NCI-H748 treated with DMSO at 0.1 percent for 48 hours (cell line): ENCODE data around the gene GASK1A.
"Not testable (repeated sequence)": the region's sequence is repeated elsewhere in the genome, so short reads cannot be mapped to it uniquely, and the experiment has no call there.

ENCODE experiments used
- DNase-seq: peaks from one replicate; lab custom pipeline; 2025; lab: John Stamatoyannopoulos, UW

The GASK1A gene

DNA sequence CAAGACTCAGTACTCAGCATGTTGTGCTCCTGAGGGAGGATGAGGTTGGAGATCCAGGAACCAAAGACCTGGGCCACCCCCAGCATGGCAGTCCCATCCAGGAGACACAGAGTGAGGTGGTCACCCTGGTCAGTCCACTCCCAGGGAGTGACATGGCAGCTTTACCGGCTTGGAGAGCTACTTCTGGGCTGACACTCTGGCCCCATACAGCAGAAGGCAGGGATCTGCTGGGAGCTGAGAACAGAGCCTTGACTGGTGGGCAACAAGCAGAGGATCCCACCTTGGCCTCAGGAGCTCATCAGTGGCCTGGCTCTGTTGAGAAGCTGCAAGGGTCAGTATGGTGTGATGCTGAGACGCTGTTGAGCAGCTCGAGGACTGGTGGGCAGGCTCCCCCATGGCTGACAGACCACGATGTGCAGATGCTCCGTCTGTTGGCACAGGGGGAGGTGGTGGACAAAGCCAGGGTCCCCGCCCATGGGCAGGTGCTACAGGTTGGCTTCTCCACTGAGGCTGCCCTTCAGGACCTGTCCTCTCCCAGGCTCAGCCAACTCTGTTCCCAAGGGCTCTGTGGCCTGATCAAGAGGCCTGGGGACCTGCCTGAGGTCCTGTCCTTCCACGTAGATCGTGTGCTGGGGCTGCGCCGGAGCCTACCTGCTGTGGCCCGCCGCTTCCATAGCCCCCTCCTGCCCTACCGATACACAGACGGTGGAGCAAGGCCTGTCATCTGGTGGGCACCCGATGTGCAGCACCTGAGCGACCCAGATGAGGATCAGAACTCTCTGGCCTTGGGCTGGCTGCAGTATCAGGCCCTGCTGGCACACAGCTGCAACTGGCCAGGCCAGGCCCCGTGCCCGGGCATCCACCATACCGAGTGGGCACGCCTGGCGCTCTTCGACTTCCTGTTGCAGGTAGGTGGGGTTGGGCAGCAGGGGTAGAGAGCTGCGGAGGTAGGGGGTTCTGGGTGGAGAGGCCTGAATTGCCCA lies 53.8 kb downstream of the GASK1A start:
- DNase-seq, result no peak

DNA sequence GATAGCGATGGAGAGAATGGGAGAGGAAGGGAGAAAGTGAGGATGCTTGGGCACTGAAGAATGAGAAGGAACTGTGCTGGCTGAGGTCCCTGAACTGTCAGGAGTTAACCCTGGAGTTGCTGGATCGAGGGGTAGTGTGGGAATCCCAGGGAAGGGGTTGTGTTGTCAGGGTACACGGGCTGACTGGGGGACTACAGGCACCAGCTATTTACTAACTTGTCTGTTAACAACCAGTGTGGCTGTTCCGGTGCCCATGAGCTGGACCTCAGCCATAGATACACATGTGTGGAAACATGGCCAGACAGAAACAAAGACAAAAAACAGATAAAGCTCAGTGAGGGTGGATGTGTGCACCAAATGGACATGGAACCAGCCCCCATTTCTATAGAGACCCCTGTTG lies 55.1 kb downstream of the GASK1A start:
- no peak for DNase-seq

DNA sequence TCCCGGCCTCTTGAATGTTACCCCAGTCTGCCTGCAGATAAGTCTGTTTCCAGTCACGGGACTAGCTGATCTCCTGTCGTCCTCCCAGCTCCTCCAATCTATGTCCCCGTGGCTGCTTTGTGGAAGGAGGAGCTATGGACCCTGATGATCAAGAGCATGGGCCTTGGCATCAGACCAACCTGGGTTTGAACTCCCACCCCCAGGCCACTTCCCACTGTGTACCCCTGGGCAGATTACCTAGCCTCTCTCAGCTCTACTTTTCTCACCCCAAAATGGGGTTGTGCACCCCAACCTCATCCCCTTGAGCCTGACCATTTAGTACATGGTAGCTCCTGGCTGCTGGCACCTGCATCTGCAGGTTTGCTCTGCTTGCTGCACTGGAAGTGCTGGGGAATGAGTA lies 55.8 kb downstream of the GASK1A start:
- no peak for DNase-seq

DNA sequence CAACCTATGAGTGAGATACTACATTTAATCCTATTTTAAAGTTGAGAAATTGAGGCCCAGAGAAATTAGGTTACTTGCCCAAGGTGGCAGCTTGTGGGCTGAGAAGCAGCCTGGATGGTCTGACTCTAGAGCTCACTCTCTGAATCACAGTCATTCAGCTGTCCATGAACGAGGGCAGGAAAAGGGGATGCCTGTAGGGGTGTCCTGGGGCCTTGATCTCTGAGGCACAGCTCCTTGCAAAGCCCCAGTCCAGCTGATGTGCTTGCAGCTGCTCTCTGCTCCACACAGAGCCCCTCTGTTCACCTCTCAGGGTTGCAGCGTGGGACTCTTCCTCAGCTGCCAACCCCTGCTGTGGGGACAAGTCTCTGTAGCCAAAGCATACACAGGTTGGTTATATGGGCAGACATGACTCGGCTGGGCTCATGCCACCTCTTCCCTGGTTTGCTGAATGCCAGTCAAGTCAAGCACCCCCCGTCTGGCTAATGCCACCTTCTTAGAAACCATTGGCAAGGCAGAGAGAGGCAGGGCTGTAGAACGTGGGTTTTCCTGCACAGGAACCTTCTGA lies 56.8 kb downstream of the GASK1A start:
- DNase-seq, result no peak

DNA sequence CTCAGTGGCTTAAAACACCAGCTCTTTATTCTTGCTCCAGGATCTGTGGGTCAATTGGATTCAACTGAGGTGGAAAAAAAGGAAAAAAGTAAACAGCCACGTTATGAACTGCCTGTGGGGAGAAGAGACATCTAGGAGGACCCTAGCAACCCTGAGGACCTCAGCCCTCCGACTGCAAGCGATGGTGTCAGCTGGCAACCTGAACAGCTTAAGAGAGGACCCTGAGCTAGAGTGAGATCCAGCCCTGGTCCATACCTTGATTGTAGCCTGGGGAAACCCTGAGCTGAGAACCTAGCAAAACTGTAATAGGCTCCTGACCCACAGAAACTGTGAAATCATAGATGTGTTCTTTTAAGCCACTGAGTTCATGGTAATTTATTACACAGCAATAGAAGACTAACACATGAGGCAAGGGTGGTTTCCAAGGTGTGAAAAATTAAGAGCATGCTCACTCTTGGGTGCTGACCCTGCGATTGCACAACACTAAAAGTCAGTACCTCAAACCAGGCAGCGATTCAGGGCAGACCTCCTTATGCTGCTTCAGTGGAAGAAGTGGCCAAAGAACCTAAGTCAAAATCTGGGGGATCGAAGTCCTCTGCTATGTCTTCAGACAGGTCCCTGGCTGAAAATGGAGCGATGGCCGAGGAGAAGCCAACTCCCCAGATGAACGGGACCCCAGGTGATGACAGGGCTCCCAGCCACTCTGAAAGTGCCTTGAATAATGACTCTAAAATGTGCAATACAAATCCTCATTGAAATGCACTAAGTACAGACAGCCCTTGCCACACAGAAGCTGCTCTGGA lies 57.7 kb downstream of the GASK1A start:
- no peak for DNase-seq

DNA sequence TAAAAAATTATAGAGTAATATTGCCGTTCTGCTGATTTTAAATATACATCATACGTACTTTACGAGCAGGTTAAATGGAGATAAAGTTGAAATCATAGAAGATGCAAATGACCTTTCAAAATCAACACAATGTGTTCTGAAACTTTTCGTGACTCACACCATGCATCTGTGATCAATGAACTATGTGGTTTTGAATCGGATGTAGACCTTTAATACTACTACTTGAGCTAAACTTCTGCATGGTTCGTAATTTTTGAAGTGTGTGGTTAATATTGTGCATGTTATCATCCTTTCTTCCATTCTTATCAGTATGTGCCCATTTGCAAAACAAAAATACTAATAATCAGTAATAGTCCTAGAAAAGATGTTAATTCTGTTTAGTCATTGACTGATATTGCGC lies 58.9 kb downstream of the GASK1A start:
- no peak for DNase-seq

DNA sequence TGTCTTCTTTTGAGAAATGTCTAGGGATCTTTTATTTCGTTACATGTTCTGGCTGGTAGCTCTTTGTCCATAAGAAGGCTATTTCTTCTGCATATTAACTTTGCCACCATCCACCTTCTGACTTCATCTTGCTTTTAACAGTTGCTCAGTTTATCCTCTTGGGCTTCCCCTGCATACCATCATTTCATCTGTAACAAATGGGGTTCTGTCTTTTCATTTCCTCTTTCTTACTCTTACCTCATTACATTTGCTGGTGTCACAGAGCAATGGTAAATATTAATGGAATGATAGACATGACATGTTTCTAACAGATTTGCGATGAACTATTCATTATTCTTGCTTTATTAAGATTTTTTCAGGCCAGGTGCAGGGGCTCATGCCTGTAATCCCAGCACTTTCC lies 62.4 kb downstream of the GASK1A start:
- no peak for DNase-seq

DNA sequence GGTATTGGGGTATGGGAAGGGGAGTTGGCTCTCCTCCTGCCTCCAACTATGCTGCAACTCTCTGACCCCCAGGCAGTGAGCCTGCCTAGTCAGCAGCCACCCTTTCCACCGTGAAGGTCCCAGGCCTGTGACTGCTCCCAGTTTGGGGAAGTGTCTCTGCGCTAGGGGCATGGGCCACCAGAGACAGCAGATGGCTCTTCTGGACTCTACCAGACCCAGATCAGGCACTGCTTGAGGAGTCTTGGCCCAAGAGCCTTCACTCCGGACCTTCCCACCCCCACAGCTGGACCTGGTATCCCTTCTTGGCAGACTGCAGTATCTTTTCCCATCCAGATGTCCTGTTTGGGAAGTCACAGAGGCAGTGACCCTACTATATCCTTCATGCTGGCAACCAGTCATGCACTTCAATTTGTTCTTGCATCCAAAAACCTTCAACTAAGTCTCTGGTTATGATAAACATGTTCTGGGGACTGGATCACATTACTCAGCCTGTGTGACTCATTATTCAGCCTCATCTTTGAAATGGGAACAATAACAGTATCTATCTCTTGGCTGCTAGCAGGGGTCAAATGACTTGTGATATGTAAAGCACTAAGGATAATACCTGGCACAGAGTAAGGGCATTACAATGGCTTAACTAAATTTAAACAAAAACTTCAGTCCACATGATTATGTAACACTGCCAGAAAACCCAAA lies 64.1 kb downstream of the GASK1A start:
- no peak for DNase-seq

DNA sequence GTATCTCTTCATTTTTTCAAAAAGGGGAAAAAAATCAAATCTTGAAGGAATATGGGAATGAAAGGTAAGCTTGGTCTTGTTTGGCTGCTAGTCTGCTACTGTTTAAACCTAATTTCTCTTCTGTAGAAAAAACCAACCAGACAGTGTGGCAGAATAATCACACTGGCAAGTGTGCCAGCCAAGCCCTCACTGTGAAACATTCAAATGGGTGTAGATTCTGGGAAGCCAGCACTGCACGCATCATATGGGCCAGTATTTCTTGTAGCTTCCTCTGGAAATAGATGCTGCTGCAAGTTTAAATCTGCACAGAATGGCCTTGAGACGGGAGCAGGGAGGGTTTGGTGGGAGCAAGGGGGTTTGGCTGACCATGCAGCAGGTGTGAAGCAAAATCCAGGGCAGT lies 64.7 kb downstream of the GASK1A start:
- no peak for DNase-seq

DNA sequence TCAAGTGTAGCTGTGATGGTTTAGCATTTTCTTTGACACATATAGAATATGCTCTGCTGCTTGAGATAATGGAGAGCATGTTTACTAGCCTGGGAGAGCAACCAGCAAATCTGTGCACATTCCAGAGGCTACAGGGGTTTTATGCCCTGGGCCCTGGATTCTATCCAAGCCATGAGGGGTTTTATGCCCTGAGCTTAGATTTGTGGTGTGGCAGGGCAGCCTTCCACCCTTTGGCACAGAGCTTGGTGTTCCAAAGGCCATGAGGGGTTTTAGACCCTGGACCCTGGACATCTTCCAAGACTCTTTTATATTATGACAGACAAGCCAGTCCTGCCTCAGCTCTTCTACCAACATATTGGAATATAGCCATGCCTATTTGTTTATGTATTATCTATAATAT lies 66.0 kb downstream of the GASK1A start:
- DNase-seq, result not testable (repeated sequence)

DNA sequence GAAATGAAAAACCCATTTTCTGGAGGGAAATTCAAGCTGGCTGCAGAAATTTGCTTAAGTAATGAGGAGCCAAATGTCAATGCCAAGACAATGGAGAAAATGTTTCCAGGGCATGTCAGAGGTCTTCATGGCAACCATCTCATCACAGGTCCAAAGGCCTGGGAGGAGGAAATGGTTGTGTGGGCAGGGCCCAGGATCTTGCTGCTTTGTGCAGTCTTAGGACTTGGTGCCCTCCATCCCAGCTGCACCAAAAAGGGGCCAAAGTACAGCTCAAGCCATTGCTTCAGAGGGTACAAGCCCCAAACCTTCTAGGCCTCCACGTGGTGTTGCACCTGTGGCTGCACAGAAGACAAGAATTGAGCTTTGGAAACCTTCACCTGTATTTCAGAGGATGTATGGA lies 67.5 kb downstream of the GASK1A start:
- DNase-seq, result no peak

DNA sequence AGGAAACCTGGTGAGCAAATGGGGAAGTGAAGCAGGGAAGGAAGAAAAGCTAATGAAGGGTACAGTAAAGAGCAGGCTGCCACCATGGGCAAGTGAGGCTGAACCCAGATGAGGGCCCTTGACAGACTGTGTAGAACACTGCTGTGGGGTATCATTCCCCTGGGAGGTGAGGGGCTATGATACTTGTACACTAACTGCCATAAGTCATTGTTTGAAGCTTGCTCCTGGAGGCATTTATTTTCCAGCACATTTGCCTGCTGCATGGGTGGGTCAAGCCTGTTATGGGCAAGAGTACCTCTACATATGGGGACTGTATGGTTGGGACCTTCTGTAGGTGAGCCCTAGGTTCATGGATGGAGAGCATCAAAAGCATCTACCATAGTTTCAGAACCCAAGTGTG lies 69.4 kb downstream of the GASK1A start:
- no peak for DNase-seq

DNA sequence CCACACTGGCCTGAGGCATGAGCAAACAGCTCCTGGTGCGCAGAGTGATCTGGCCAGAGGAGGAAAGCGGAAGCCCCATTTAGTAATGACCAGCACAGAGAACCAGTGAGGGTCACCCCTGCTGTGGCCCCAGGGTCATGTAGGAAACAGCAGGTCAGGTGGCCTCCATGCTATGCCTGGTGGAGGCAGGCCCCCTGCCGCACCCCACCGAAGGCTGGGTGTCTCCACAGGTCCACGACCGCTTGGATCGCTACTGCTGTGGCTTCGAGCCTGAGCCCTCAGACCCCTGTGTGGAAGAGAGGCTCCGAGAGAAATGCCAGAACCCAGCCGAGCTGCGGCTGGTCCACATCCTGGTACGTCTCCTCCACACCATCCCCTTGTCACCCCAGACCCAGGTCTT lies 74.2 kb downstream of the GASK1A start:
- no peak for DNase-seq

DNA sequence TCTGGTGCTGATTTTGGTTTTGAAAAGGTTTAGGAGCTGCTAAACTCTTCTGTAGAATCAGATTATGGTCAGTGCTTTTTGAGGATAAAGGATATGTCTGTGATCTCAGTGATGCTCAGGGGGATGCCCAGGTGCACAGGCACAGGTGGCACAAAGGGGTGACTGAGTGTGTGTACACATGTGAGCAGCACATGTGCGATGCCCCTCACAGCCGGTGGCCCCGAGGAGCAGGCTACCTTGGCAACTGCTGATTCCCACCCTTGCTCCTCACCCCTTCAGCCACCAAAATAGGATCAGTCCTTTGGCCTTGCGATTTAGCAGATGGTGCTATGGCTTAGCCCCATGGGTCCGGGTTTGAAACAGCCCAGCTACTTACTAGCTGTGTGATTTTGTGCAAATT lies 75.6 kb downstream of the GASK1A start:
- no peak for DNase-seq

DNA sequence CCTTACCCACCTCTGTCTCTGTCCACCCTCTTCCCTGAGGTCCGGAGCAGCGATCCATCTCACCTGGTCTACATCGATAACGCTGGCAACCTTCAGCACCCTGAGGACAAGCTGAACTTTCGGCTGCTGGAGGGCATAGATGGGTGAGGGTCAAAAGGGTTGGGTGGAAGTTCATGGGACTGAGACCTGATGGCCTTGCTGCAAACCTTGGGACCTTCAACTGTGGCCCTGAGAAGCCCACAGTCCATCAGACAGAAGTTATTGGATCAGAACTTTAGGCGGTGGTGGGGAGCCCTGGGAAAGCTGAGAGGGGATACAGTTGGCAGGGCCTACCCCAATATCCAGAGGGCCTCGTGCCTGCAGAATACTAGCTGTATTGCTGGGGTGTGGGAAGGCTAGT lies 76.3 kb downstream of the GASK1A start:
- no peak for DNase-seq

DNA sequence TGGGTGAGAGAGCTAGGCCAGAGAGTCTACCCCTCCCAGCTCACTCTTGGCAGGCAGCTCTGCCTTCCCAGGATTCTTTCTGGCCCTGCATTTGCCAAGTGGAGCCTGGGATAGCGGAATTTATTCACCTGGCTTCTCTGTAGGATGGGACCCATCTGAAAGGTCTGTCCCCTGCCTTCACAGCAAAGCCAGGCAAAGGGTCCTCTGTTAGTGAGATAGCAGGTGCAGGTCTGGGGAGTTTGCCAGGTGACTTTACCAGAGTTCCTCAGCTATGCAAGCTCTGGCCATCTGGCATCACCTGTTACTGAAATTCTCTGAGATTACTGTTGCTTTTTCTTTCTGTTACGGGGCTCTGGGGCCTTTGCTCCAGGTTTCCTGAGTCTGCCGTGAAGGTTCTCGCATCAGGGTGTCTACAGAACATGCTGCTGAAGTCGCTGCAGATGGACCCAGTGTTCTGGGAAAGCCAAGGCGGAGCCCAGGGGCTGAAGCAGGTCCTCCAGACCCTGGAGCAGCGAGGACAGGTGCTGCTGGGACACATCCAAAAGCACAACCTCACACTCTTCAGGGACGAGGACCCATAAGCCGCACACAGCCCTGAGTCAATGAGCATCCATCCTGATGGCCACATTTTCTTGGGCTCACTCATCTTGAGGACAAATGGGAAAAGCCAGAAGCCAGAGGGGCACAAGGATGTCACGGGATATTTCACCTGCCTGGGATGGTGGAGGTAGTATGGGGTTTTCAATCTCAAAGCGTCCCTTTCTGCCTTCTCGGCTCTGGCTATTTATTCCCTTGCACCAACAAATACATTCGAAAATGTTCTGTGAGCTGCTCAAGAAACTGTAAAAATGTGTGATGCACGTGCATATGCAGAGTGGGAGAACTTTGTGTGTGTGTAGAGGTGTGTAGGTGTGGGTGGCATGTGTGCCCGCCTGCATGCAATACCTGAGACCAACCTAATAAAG lies 77.0 kb downstream of the GASK1A start:
- DNase-seq, result no peak

DNA sequence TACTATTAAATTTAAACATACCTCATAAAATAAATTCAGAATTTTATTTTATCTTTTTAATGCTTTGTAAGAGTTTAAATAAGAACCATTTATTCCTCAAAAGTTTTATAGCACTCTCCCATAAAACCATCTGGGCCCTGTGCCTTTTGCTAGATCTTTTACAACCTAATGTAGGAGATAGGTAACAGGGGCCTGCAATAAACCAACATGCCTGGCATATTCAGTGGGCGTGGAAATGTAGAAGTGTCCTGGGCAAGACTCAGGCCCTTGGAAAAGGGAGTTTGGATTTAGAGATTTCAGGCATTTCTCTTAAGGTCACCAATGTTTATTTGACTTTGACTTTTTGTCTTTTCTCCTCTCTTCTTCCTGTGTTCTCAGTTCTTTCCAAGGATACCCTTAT lies 80.3 kb downstream of the GASK1A start:
- DNase-seq, result no peak

DNA sequence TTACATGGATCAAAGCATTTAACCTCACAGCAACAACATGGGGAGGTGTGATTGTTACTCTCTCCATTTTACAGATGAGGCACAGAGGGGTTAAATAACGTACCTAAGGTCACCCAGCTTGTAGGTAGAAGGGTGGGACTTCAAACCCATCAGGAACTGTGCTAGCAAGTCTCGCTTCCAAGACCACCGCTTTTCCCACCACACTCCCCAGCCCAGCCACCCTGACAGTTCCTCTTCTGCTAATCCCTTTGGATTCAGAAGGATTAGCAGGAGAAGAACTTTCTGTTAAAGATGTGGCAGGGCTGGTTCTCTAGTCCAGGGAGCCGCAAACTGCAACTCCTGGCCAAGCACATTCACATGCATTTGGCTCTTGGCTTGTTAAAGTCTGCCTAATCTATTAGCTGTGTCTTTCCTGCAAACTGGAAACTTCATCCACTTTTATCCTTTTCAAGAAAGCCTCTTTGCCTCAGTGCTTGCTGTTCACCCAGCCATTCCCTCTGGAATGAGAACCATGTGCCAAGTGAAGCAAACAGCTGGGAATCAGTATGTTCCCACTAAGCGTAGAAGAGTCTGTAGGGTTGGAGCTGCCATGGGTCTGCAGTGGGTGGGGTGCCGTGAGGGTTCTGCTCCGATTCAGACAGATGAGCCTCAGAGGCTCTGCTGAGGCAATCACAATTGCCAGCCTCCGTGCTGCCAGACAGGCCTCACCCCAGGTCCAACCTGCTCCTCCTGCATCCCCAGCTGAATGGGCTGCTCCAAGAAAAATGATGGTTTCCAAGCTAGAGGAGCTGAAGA lies 82.2 kb downstream of the GASK1A start:
- DNase-seq, result no peak

DNA sequence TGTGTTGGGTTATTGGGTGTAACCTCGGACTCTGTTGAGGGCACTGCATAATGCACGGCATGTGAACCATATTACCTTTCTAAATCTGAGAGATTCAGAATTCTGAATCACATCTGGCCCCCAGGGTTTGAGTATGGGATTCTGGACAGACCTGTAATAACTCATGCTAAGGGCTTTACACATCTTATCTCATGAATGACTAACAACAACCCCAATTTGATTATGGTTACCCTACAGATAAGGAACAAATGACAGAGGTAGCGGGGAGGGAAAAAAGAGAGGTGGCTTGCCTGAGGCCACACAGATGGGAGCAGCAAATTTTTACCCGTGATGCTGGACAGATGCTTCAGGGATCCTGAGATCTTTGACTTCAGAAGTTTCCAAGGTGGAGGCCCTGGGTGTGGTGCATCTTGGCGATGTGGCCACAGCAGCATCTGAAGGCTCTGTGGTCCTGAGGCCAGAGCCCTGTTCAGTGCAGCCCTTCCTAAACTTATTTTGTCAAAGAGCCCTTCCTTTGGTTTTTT lies 83.0 kb downstream of the GASK1A start:
- no peak for DNase-seq

DNA sequence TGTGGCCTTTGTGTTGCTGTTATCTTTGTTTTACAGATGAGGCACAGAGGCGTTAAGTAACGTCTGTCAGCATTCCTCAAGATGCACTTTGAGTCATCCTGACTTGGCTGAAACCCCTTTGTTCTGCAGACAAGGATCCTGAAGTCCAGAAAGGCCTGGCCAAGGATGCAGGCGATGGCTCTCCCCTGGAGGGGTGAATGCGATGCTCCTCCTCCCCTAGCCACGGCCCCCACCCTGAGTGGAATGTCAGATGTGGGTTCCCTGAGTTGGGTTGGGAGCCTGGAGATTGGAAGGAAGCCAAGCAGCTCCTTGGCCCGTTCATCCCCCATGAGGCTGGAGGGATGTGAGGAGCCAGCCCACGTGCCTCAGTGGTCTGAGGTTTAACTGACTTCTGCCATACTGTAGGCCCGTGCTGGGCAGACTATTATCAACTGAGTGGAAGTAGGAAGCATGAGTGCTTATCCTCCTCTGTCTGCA lies 83.5 kb downstream of the GASK1A start:
- no peak for DNase-seq
